GM19438 (cell line): ENCODE data around the gene RFC1.

Source experiments
- ATAC-seq: cut with Tn5 transposase; IDR thresholded peaks from one replicate; pipeline ENCODE4 v1.9.1; 2021; ENCODE audit warnings: low read depth; ENCODE audit not compliant: unreplicated experiment

Gene RFC1

GRCh38 chr4:39243462-39243861, 122.7 kb downstream of the RFC1 start:
- ATAC-seq = no peak
